ENCODE data around the gene RASAL2. TPM values are rescaled to one million over a fixed set of nuclear protein-coding genes. Genes with fewer than 3 reads are reported as not detected.

Gene RASAL2
- total RNA-seq, 1 experiment from 2014 or later = 22.2 TPM

- Mint-ChIP-seq H3K36me3 (ENCODE audit: insufficient read depth in 1 of 3, low read depth in 3 of 3) (no peaks in the 10 kb centered on the region), H3K4me1 (peaks cover under 1% of the 10 kb centered on the region in 2 experiments; a peak in 2 of 4 replicates), H3K27me3 (ENCODE audit: low read depth) (no peaks in the 10 kb centered on the region; the same call in 1 of the 2 replicates), H3K9me3 (no peaks in the 10 kb centered on the region), H3K27ac (no peak overlapping the region), H3K4me3 (no peak overlapping the region)
- Histone ChIP-seq H3K4me1 (ENCODE audit: insufficient read depth, low read length) (no peaks in the 10 kb centered on the region), H3K27me3 (ENCODE audit: insufficient read depth, low read length) (no peaks in the 10 kb centered on the region), H4K91ac (ENCODE audit: insufficient read length, low read depth, low read length) (no peak overlapping the region), H2BK120ac (ENCODE audit: low read depth, low read length, poor library complexity, severe bottlenecking) (no peak overlapping the region), H3K9ac (ENCODE audit: extremely low read depth, insufficient read length, low read length) (no peak overlapping the region), H4K20me1 (ENCODE audit: control insufficient read depth, insufficient read depth, insufficient read length) (no peaks in the 10 kb centered on the region), H3T11ph (ENCODE audit: low read length) (no peak overlapping the region), H2BK12ac (ENCODE audit: insufficient read length, low read depth, low read length) (no peak overlapping the region), H4K5ac (ENCODE audit: insufficient read length, low read depth, low read length) (no peak overlapping the region), H3K18ac (ENCODE audit: insufficient read length, low read depth, low read length) (no peak overlapping the region), H3K14ac (ENCODE audit: insufficient read depth, low read length) (no peak overlapping the region), H3K23ac (ENCODE audit: insufficient read length, low read depth, low read length) (no peak overlapping the region), H2BK5ac (ENCODE audit: insufficient read length, low read length) (no peak overlapping the region), H2AFZ (ENCODE audit: low read length) (no peak overlapping the region), H3K4ac (ENCODE audit: low read depth, low read length) (no peak overlapping the region), H3K79me1 (ENCODE audit: insufficient read depth, low read depth, low read length, poor library complexity, severe bottlenecking) (no peaks in the 10 kb centered on the region), H3K9me3 (ENCODE audit: control insufficient read depth, low read depth, low read length) (no peaks in the 10 kb centered on the region), H3K79me2 (ENCODE audit: insufficient read depth, low read length) (no peaks in the 10 kb centered on the region), H2BK20ac (ENCODE audit: low read depth, low read length, poor library complexity, severe bottlenecking) (no peak overlapping the region), H2BK15ac (ENCODE audit: low read depth, low read length) (no peak overlapping the region), H3K27ac (ENCODE audit: insufficient read length, low read depth, low read length) (no peak overlapping the region), H3K23me2 (ENCODE audit: insufficient read length, low read depth, low read length, poor library complexity, severe bottlenecking) (no peaks in the 10 kb centered on the region), H4K8ac (replicated peaks; ENCODE audit: insufficient read length, low read depth, low read length) (no peak overlapping the region), H2AK5ac (ENCODE audit: insufficient read length, low read length) (no peak overlapping the region), H3K56ac (ENCODE audit: insufficient read length, low read depth, low read length) (no peak overlapping the region), H3K4me2 (ENCODE audit: insufficient read depth, insufficient read length, low read length) (no peak overlapping the region)
- TF ChIP-seq CTCF (conservative IDR thresholded peaks at IDR 0.05) = no peak
- no peak for DNase-seq
These were observed 16.0 kb upstream of the RASAL2 start for GRCh38 chr1:178077917-178078316.
